Activated CD8-positive, alpha-beta memory T cell treated with anti-CD3 and anti-CD28 coated beads for 4 hours (primary cell): ENCODE results near the gene SAFB2.
"Not testable (repeated sequence)": the region's sequence is repeated elsewhere in the genome, so short reads cannot be mapped to it uniquely, and the experiment has no call there.

ENCODE experiments used
- DNase-seq, 2 donors: peaks; one replicate each; pipeline ENCODE4 v3.0.0-alpha.2; 2020; ENCODE audit warnings: low read depth in 2 of 2

The SAFB2 gene

GRCh38 chr19:5632657-5633056 lies 10.1 kb upstream of the SAFB2 start:
- DNase-seq = no peak

GRCh38 chr19:5632241-5632612 lies 9.7 kb upstream of the SAFB2 start:
- no peak for DNase-seq

GRCh38 chr19:5631567-5632240 lies 9.1 kb upstream of the SAFB2 start:
- no peak for DNase-seq

- no peak for DNase-seq
Measured at GRCh38 chr19:5628919-5629481, 6.4 kb upstream of the SAFB2 start.

GRCh38 chr19:5628461-5628860 lies 5.9 kb upstream of the SAFB2 start:
- DNase-seq = no peak

- DNase-seq = no peak
Measured at GRCh38 chr19:5627395-5627904, 4.9 kb upstream of the SAFB2 start.

GRCh38 chr19:5625641-5626040 lies 3.1 kb upstream of the SAFB2 start:
- no peak for DNase-seq

GRCh38 chr19:5624741-5625278 lies 2.2 kb upstream of the SAFB2 start:
- no peak for DNase-seq

- DNase-seq = no peak
Measured at GRCh38 chr19:5624018-5624663, 1.6 kb upstream of the SAFB2 start.

GRCh38 chr19:5623397-5624017 lies 931 bp upstream of the SAFB2 start:
- DNase-seq = no peak

- DNase-seq = no peak
Measured at GRCh38 chr19:5621945-5622464, 571 bp downstream of the SAFB2 start.

- no peak for DNase-seq
Measured at GRCh38 chr19:5621311-5621944, 1.1 kb downstream of the SAFB2 start.

GRCh38 chr19:5619946-5620345 lies 2.6 kb downstream of the SAFB2 start:
- DNase-seq = no peak

- no peak for DNase-seq
Measured at GRCh38 chr19:5618591-5618990, 4.0 kb downstream of the SAFB2 start.

GRCh38 chr19:5617080-5617479 lies 5.5 kb downstream of the SAFB2 start:
- DNase-seq = no peak

- no peak for DNase-seq
Measured at GRCh38 chr19:5615756-5616327, 6.7 kb downstream of the SAFB2 start.

GRCh38 chr19:5612891-5613865 lies 9.4 kb downstream of the SAFB2 start:
- no peak for DNase-seq

GRCh38 chr19:5609881-5610448 lies 12.6 kb downstream of the SAFB2 start:
- DNase-seq = no peak

- not testable (repeated sequence) for DNase-seq
Measured at GRCh38 chr19:5608766-5609165, 13.8 kb downstream of the SAFB2 start.

GRCh38 chr19:5608291-5608690 lies 14.3 kb downstream of the SAFB2 start:
- no peak for DNase-seq
